Stomach (tissue), 9 donors: ENCODE measurements around the gene LURAP1L. TPM values are rescaled to one million over a fixed set of nuclear protein-coding genes. Genes with fewer than 3 reads are reported as not detected.

Experiments
- DNase-seq, 2 donors: peaks; one replicate each; pipeline versions ENCODE4 v3.0.0 to v3.0.0-alpha.2; 2013 to 2019
- H3K27ac ChIP-seq, 5 donors: fragments of 200-600 bp in 4 of 5; sonication (generic) in 4 of 5; one replicate each; pipeline ENCODE4 v1.5.1; 2013 to 2019; ENCODE audit warnings: mild to moderate bottlenecking in 1 of 5, moderate library complexity in 1 of 5
- H3K27me3 ChIP-seq, 3 donors: fragments of 200-600 bp; sonication (generic); one replicate each; pipeline ENCODE4 v1.5.1; 2017 to 2019; ENCODE audit warnings: mixed run types in 1 of 3
- H3K36me3 ChIP-seq, 4 donors: fragments of 200-600 bp; sonication (generic); 1 replicate in 3 of 4; 2 replicates in 1 of 4; pipeline ENCODE4 v1.5.1; 2016 to 2019
- H3K4me1 ChIP-seq, 4 donors: fragments of 200-600 bp; sonication (generic); one replicate each; pipeline ENCODE4 v1.5.1; 2016 to 2019
- H3K4me3 ChIP-seq, 4 donors: fragments of 200-600 bp; sonication (generic) in 3 of 4; one replicate each; pipeline ENCODE4 v1.5.1; 2016 to 2019; ENCODE audit warnings: mild to moderate bottlenecking in 1 of 4
- H3K9me3 ChIP-seq, 4 donors: fragments of 200-600 bp; sonication (generic); one replicate each; pipeline ENCODE4 v1.5.1; 2016 to 2019
- EP300 ChIP-seq: sonication (generic); formaldehyde crosslinking; IDR thresholded peaks from one replicate; pipeline ENCODE4 v1.6.1; 2017; ENCODE audit warnings: antibody characterized with exemption
- POLR2A ChIP-seq, 4 donors: fragments of 450-650 bp; IDR thresholded peaks; one replicate each; pipeline ENCODE4 v1.6.1; 2016; ENCODE audit warnings: antibody characterized with exemption in 4 of 4, control low read depth in 2 of 4, mild to moderate bottlenecking in 1 of 4, moderate library complexity in 1 of 4
- POLR2AphosphoS5 ChIP-seq, 3 donors: sonication (generic); formaldehyde crosslinking; IDR thresholded peaks; one replicate each; pipeline ENCODE4 v1.6.1; 2016; ENCODE audit warnings: antibody characterized with exemption in 3 of 3
- WGBS, 5 donors: extraction: QIAGEN DNeasy Blood & Tissue Kit in 3 of 5; methylation state at CpG; one replicate each; pipeline versions ENCODE4 v1.1.5 to v1.1.7; 2013 to 2018; 5-methylcytosine and 5-hydroxymethylcytosine counted together
- intact Hi-C: fragments of 100-400 bp; cut with DNase I; formaldehyde crosslinking; loops from one replicate; pipeline ENCODE4 v1.15.1; 2023; ENCODE audit warnings: low total_unique reads
- polyA plus RNA-seq, 3 donors: library from polyadenylated mRNA; stranded (reverse); fragments of 200-250 nt; gene quantifications; one replicate each; pipeline ENCODE4 v1.2.3, GENCODE V29; 2013
- total RNA-seq, 5 donors: library from RNA; depleted of rRNA; stranded (reverse); fragments of >200 nt; gene quantifications; one replicate each; pipeline versions ENCODE4 v1.1.0 to v1.2.3, GENCODE V29; 2014 to 2016
- TF ChIP-seq, protein P1 (sequence below), 7 experiments: fragments of 450-650 bp in 4 of 7; fragments of 200-600 bp in 3 of 7; sonication (generic) in 3 of 7; IDR thresholded peaks; one replicate each; pipeline ENCODE4 v1.5.1; 2016 to 2019; ENCODE audit warnings: antibody characterized with exemption in 7 of 7, control low read depth in 2 of 7, mild to moderate bottlenecking in 1 of 7
- donor health status: healthy with polysubstance abuse.
- donor health status: Bipolar disorder and iron deficiency.
- donor health status: healthy.

The LURAP1L gene
- total and polyA plus RNA-seq, 8 donors = 6.7 to 32.2 (median 20.6) TPM

DNA sequence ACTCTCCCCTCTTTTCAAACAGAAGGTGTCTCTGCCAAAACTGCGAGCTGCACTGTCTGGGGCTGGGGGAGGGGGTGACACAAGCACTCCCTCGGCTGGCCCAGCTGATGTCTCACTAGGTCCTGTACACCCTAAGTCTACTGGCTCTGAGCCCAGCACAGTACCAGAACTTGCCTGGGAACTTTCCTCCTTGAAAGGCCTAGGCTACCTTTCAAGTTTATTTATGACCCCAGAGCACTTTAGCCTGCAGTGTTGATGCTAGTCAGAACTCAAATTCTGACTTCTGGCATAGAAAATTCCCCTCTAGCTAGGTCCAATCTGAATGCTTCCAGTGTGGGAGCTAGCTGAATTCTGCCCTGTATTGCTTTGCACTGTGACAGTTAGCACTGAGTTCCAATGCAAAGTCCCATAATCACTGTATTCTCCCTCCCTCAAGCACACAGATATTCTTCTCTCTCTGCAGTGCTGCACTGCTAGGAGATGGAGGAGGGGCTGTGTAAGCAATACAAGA, 10.5 kb downstream of the LURAP1L start:
- TF ChIP-seq POLR2A (IDR thresholded peaks at IDR 0.05) (no peak), POLR2AphosphoS5 (IDR thresholded peaks at IDR 0.05) (peak in 2 of 3 donors; percentile 45 to 56), EP300 (no peak)
- TF ChIP-seq, protein P1, sequence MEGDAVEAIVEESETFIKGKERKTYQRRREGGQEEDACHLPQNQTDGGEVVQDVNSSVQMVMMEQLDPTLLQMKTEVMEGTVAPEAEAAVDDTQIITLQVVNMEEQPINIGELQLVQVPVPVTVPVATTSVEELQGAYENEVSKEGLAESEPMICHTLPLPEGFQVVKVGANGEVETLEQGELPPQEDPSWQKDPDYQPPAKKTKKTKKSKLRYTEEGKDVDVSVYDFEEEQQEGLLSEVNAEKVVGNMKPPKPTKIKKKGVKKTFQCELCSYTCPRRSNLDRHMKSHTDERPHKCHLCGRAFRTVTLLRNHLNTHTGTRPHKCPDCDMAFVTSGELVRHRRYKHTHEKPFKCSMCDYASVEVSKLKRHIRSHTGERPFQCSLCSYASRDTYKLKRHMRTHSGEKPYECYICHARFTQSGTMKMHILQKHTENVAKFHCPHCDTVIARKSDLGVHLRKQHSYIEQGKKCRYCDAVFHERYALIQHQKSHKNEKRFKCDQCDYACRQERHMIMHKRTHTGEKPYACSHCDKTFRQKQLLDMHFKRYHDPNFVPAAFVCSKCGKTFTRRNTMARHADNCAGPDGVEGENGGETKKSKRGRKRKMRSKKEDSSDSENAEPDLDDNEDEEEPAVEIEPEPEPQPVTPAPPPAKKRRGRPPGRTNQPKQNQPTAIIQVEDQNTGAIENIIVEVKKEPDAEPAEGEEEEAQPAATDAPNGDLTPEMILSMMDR (IDR thresholded peaks at IDR 0.05) = no peak
- Histone ChIP-seq H3K27ac (peak overlapping the region; percentile 70 to 95 (median 86)), H3K36me3 (no peaks in the 10 kb centered on the region), H3K27me3 (no peaks in the 10 kb centered on the region), H3K4me3 (no peak overlapping the region), H3K4me1 (peaks cover 16 to 46% (median 29%) of the 10 kb centered on the region in 4 donors), H3K9me3 (peaks cover 0 to 12% (median 0%) of the 10 kb centered on the region in 4 donors)
- 24 to 42% (median 30%) methylated on average over 2 of the region's 2 CpGs for WGBS, 5 donors
- DNase-seq = peak; percentile 66 to 79
- intact Hi-C loops = no loop called here

GRCh38 chr9:12785941-12786340, 11.1 kb downstream of the LURAP1L start:
- no peak for DNase-seq
- Histone ChIP-seq H3K9me3 (peaks cover 0 to 12% (median 0%) of the 10 kb centered on the region in 4 donors), H3K27ac (peak overlapping the region in 4 of 5 donors; percentile 72 to 95 (median 88)), H3K4me1 (peaks cover 16 to 49% (median 30%) of the 10 kb centered on the region in 4 donors), H3K36me3 (no peaks in the 10 kb centered on the region), H3K4me3 (no peak overlapping the region), H3K27me3 (no peaks in the 10 kb centered on the region)
- TF ChIP-seq POLR2A (IDR thresholded peaks at IDR 0.05) (no peak), POLR2AphosphoS5 (IDR thresholded peaks at IDR 0.05) (no peak), EP300 (no peak)
- TF ChIP-seq, protein P1 (IDR thresholded peaks at IDR 0.05) = no peak
- intact Hi-C loops = no loop called here

- DNase-seq = no peak
- Histone ChIP-seq H3K4me3 (no peak overlapping the region), H3K27me3 (no peaks in the 10 kb centered on the region), H3K9me3 (no peaks in the 10 kb centered on the region), H3K36me3 (no peaks in the 10 kb centered on the region), H3K27ac (peak overlapping the region in 2 of 5 donors; percentile 0 to 25), H3K4me1 (peaks cover 9 to 71% (median 39%) of the 10 kb centered on the region in 4 donors)
- intact Hi-C loops = no loop called here
- TF ChIP-seq POLR2AphosphoS5 (IDR thresholded peaks at IDR 0.05) (no peak), POLR2A (IDR thresholded peaks at IDR 0.05) (no peak), EP300 (no peak)
- TF ChIP-seq, protein P1 (IDR thresholded peaks at IDR 0.05) = no peak
Measured at GRCh38 chr9:12790001-12790400, 15.2 kb downstream of the LURAP1L start.

DNA sequence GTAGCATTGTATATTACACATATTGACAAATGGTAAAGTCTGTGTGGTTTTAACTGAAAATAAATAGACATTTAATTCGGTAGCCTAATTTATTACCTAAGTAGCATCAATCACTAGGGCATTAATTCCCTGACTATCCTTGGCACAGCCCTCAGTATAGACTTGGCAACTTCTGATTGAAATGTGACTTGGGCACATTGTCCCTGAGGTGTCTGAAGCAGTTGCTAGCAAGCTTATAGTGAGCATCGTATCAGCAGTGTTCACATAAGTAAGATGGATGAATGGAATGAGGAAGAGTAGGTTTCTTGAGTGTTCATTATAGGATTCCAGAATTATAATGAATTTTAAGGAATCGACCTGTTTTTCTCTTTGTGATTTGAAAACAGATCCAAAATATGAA, 16.1 kb downstream of the LURAP1L start:
- peak overlapping the region in 1 of 5 donors; percentile 25 for H3K27ac ChIP-seq
- WGBS, 5 donors = 52 to 78% (median 64%) methylated on average over 3 of the region's 3 CpGs
- intact Hi-C loops = no loop called here
- H3K27me3 ChIP-seq = no peaks in the 10 kb centered on the region
- H3K4me3 ChIP-seq = no peak overlapping the region
- no peaks in the 10 kb centered on the region for H3K36me3 ChIP-seq
- peaks cover under 1 to 62% (median 31%) of the 10 kb centered on the region in 4 donors for H3K4me1 ChIP-seq
- no peak for DNase-seq
- TF ChIP-seq POLR2AphosphoS5 (IDR thresholded peaks at IDR 0.05) (no peak), POLR2A (IDR thresholded peaks at IDR 0.05) (no peak), EP300 (no peak)
- TF ChIP-seq, protein P1 (IDR thresholded peaks at IDR 0.05) = no peak
- H3K9me3 ChIP-seq = no peaks in the 10 kb centered on the region
